ENCODE results near the gene SERP2.
A peak's percentile ranks its signal among the peaks of the same experiment; 100 is the strongest.

SERP2 gene

DNA sequence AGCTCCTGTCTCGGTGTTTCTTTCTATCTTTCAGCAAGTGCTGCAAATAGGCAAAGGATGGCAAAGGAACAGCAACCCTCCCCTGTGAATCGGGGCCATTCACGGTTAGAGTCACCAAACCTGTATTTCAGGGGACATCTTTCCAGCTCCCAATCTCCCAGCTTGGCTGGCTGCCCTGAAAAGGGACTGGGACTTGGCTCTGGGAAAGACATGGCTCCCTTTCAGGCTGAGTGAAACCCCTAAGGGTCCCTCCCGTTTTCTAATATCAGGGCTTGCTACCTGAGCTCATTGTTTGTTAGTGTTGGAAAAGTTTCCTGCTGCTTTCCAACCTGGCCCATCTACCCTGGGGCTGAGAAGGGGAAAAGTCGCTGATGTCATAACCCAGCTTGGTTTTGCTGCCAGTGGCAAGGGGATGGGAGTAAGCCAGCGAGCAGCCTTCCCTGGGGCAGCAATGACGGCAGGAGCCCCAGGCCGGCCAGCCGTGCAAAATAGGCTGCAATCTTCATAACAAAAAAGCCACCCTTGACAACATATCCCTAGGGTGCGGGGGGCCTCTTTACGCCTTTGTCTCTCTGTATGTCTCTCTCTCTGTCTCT is 29.9 kb downstream of the SERP2 start:
- DNase-seq (no peak), ATAC-seq (replicated peaks) (no peak)
- no peaks in the 10 kb centered on the region for H3K36me3 Mint-ChIP-seq
- peaks cover 21 to 25% of the 10 kb centered on the region in 2 donors for H3K27me3 Mint-ChIP-seq
- H3K4me3 Mint-ChIP-seq, result no peak overlapping the region
- H3K27ac Mint-ChIP-seq, result no peak overlapping the region
- H3K9me3 Mint-ChIP-seq, result no peaks in the 10 kb centered on the region
- H3K4me1 Mint-ChIP-seq, result no peaks in the 10 kb centered on the region

DNA sequence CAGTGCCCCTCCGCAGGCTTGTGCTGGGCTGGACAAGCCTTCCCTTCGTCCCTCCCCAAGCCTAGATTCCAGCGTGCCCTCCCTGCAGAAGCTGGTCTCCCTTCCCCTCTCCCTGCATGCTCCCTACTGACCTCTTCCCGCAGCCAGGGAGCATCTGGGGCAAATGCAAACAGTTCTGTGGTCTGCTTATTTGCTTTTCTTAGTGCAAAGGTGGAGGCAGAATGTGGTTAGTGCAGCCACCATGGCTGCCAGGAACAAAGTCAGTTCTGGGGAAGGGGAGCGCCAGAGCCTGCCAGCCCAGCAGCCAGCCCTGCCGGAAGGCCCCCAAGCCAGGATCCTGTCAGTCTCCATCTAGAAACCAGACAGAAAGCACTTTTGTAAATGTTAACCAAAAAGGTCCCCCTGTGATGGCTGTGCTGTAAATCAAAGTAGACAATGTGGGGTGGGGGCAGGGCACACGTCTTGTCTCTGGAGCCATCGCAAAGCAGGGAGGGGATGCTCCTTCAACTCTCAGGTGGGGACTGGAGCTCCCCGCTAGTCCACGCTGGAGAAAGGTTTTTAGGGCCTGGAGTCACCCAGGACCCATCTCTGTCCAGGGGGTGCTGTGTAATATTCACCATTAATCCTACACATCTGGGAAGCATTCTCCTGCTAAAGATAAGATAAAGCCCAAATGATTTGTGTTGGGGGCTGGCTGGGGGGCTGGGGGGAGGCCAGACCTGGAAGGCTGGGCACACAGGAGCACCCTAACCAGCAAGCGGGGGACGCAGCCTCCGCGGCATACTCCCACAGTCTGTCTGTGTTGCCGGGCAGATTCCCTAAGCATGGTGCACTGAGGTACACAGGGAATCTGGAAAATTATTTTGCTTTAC is 30.9 kb downstream of the SERP2 start:
- H3K9me3 Mint-ChIP-seq, result no peaks in the 10 kb centered on the region
- H3K4me3 Mint-ChIP-seq, result no peak overlapping the region
- peaks cover 21 to 22% of the 10 kb centered on the region in 2 donors for H3K27me3 Mint-ChIP-seq
- no peaks in the 10 kb centered on the region for H3K4me1 Mint-ChIP-seq
- no peak overlapping the region for H3K27ac Mint-ChIP-seq
- ATAC-seq (replicated peaks) (no peak), DNase-seq (no peak)
- no peaks in the 10 kb centered on the region for H3K36me3 Mint-ChIP-seq

DNA sequence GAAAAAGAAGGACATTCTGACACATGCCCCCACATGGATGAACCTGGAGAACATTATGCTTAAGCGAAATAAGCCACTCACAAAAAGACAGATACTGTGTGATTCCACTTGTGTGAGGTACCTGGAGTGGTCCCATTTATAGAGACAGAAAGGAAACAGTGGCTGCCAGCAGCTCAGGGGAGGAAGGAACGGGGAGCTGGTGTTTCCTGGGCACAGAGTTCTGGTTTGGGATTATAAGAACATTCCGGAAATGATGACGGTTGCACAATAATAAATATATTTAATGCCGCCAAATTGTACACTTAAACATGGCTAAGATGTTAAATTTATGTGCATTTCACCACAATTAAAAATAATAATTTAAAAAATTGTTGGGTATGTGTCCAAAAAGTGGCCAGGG is 33.0 kb downstream of the SERP2 start:
- no peaks in the 10 kb centered on the region for H3K36me3 Mint-ChIP-seq
- no peak overlapping the region for H3K27ac Mint-ChIP-seq
- H3K4me1 Mint-ChIP-seq, result peaks cover 0 to 2% of the 10 kb centered on the region in 2 donors
- H3K4me3 Mint-ChIP-seq, result no peak overlapping the region
- no peak for ATAC-seq (replicated peaks)
- no peak for DNase-seq
- H3K9me3 Mint-ChIP-seq, result no peaks in the 10 kb centered on the region
- peaks cover 28 to 29% of the 10 kb centered on the region in 2 donors for H3K27me3 Mint-ChIP-seq

DNA sequence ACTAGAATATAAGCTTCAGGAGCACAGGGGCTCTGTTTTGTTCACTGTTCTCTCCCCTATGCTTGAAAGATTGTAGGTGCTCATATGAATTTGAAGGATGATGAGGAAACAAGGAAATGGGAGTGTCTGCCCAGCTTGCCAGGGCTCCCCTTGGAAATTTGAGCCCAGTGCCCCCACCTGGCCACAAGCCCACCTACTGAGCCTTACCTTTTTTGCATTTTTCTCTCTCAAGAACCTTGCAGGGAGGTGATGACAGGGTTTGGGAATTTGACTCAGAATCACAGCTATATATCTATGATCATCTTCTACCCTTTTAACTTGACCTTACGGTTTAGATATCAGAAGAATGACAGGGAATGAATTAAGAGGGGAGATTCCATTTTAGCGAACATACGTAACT is 33.8 kb downstream of the SERP2 start:
- H3K9me3 Mint-ChIP-seq, result no peaks in the 10 kb centered on the region
- no peak overlapping the region for H3K4me3 Mint-ChIP-seq
- H3K4me1 Mint-ChIP-seq, result peaks cover 0 to 2% of the 10 kb centered on the region in 2 donors
- ATAC-seq (replicated peaks) (no peak), DNase-seq (no peak)
- no peak overlapping the region for H3K27ac Mint-ChIP-seq
- no peaks in the 10 kb centered on the region for H3K36me3 Mint-ChIP-seq
- H3K27me3 Mint-ChIP-seq, result peaks cover 28 to 29% of the 10 kb centered on the region in 2 donors

DNA sequence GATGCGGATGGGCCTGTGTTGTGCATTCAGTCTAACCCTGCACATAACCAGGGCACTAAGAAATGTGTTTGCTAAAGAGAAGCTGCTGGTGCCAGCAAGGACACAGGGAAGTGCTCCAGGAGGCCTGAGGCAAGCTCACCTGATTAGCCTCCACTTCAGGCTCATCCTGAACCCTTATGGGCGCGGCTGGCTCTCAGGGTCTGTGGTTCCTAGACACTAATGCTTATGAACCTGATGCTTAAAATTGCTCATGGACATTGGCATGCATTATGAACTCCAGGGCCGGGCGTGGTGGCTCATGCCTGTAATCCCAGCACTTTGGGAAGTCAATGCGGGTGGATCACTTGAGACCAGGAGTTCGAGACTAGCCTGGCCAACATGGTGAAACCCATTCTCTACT is 34.3 kb downstream of the SERP2 start:
- H3K36me3 Mint-ChIP-seq, result no peaks in the 10 kb centered on the region
- H3K27ac Mint-ChIP-seq, result no peak overlapping the region
- peaks cover 0 to 2% of the 10 kb centered on the region in 2 donors for H3K4me1 Mint-ChIP-seq
- H3K9me3 Mint-ChIP-seq, result no peaks in the 10 kb centered on the region
- no peak overlapping the region for H3K4me3 Mint-ChIP-seq
- no peak for ATAC-seq (replicated peaks)
- DNase-seq, result no peak
- peaks cover 28 to 29% of the 10 kb centered on the region in 2 donors for H3K27me3 Mint-ChIP-seq

DNA sequence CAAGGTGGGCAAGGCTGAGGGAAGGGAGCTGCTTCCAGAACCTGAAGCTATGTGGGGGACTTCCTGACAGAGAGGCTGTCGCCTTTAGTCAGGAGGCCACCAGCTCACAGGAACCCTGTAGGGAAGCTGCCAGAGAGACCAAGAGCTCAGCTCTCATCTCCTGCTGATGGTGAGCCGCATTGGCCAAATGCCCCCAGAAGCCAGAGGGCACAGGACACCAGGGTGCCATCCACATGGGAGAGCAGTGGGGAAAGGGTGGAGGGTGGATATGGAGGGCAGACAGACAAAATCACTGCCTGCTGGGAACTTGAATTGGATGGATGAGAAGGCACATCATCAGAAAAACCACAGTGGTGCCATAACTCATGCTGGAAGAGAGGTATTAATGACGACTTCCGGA is 36.0 kb downstream of the SERP2 start:
- Mint-ChIP-seq H3K27ac (no peak overlapping the region), H3K9me3 (no peaks in the 10 kb centered on the region), H3K4me1 (peaks cover 0 to 4% of the 10 kb centered on the region in 2 donors), H3K27me3 (peaks cover 18 to 27% of the 10 kb centered on the region in 2 donors), H3K36me3 (no peaks in the 10 kb centered on the region), H3K4me3 (no peak overlapping the region)
- DNase-seq, result no peak
- ATAC-seq (replicated peaks), result no peak

DNA sequence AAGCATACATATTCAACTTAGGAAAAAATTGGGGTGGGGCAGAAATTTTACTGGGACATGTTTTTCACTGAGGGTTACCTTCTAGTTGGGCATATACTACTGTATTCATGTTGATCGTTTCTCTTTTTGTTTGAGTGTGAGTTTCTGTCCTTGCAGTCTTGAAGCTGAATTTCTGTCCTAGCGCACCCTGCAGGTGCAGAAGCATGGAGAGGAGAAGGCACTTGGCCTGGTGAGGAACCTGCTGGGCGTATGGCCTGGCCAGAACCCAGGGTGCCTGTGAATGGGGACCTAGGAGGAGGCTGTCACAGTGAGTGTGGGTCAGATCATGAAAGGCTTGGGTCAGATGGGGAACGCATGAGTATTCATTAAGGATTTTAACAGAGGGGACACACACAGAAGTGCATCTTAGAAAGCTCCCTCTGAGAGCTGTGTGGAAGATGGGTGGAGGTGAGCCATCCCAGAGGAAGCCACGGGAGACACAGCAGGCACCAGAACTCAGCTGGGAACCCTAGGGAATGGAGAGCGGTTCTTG is 36.8 kb downstream of the SERP2 start:
- Mint-ChIP-seq H3K9me3 (no peaks in the 10 kb centered on the region), H3K36me3 (no peaks in the 10 kb centered on the region), H3K27me3 (peaks cover 18 to 24% of the 10 kb centered on the region in 2 donors), H3K4me3 (no peak overlapping the region), H3K27ac (no peak overlapping the region), H3K4me1 (peaks cover 0 to 4% of the 10 kb centered on the region in 2 donors)
- ATAC-seq (replicated peaks) (no peak), DNase-seq (no peak)

DNA sequence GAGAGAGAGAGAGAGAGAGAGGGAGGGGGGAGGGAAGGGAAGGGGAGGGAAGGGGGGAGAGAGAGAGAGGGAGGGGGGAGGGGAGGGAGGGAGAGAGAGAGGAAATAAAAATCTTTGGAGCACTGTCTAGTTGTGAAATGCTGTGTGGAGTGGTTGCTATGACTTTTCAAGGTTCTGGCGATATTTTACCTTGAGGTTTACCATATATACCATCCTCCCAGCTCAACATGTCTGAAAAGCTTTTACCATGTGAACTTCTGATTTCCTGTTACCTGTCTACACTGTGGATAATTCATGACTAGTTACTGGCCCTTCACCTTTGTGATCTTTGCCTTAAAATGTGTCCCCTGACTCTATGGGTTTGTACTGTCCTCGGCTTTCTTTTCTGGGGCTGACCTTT is 38.2 kb downstream of the SERP2 start:
- Mint-ChIP-seq H3K27ac (no peak overlapping the region), H3K4me3 (no peak overlapping the region), H3K4me1 (peaks cover 10 to 13% of the 10 kb centered on the region in 2 donors), H3K36me3 (no peaks in the 10 kb centered on the region), H3K9me3 (peaks cover 0 to 4% of the 10 kb centered on the region in 2 donors), H3K27me3 (peaks cover 17 to 22% of the 10 kb centered on the region in 2 donors)
- DNase-seq (no peak), ATAC-seq (replicated peaks) (no peak)

DNA sequence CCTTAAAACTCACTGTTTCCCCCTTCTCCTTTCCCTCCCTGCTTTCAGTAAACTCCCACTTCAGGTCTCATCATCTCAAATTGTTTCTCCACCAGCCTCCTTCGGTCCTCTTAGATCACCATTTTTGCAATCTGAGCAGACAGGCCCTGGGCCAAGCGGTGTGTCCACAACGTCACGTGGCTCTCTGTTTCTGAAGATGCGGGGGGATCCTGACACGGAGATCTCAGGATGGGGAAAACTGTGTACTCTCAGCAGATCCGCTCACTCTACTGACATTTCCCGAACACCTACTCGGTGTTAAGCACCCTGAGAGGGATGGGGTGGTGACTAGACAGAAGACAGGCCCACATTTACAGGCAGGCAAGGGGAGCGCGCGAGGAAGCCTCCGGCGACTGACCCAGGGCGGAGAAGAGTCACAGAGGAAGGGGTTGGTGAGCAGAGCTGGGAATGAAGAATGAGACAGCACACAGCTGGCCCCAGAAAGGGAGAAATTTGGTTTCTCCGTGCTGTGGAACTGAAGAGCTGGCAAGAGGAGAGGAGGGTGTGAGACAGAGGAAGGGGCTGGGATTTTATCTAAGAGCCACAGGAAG is 38.8 kb downstream of the SERP2 start:
- Mint-ChIP-seq H3K9me3 (peaks cover 0 to 4% of the 10 kb centered on the region in 2 donors), H3K27ac (peak overlapping the region; percentile 1), H3K27me3 (peaks cover 12 to 18% of the 10 kb centered on the region in 2 donors), H3K4me3 (no peak overlapping the region), H3K4me1 (peaks cover 13 to 15% of the 10 kb centered on the region in 2 donors), H3K36me3 (no peaks in the 10 kb centered on the region)
- no peak for ATAC-seq (replicated peaks)
- no peak for DNase-seq

DNA sequence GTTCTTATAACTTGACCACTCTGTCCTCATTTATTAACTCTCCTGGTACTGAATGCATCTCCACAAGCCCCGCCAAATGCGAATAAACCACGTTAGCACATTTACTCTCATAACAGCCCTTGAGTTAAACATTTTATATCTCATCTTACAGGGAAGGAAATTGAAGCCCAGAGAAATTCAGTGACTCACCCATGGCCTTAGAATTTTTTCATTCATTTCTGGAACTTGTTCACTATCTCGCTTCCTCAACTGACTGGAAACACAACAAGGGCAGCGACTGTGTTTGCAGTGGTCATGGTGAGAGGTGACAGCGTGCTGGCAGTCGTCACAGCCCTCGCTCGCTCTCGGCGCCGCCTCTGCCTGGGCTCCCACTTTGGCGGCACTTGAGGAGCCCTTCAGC is 39.5 kb downstream of the SERP2 start:
- DNase-seq, result no peak
- H3K4me1 Mint-ChIP-seq, result peaks cover 20% of the 10 kb centered on the region in 2 donors
- peaks cover 12 to 18% of the 10 kb centered on the region in 2 donors for H3K27me3 Mint-ChIP-seq
- ATAC-seq (replicated peaks), result peak in 1 of 2 donors; percentile 35
- no peak overlapping the region for H3K27ac Mint-ChIP-seq
- no peaks in the 10 kb centered on the region for H3K36me3 Mint-ChIP-seq
- peaks cover 0 to 4% of the 10 kb centered on the region in 2 donors for H3K9me3 Mint-ChIP-seq
- H3K4me3 Mint-ChIP-seq, result no peak overlapping the region

DNA sequence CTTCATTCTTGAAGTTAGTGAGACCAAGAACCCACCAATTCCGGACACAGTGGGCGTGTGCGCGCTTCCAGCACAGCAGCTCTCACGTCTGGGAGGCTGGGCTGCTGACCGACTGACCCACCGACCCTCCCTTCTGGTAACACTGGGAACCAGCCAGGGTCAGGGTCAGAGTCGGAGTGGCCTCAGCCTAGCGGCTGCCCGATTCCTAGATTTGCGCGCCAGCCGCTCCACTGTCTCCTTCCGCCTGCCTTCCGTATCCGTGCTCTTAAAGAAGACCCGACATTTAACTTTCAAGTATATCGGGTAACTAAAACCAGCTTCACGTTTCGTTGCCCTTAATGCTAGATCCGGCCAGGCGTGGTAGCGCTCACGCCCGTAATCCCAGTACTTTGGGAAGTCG is 41.1 kb downstream of the SERP2 start:
- peaks cover 22% of the 10 kb centered on the region in 2 donors for H3K4me1 Mint-ChIP-seq
- H3K27me3 Mint-ChIP-seq, result peaks cover 12% of the 10 kb centered on the region in 2 donors
- no peak for ATAC-seq (replicated peaks)
- H3K36me3 Mint-ChIP-seq, result no peaks in the 10 kb centered on the region
- no peak for DNase-seq
- no peak overlapping the region for H3K27ac Mint-ChIP-seq
- H3K9me3 Mint-ChIP-seq, result peaks cover 0 to 4% of the 10 kb centered on the region in 2 donors
- H3K4me3 Mint-ChIP-seq, result no peak overlapping the region

DNA sequence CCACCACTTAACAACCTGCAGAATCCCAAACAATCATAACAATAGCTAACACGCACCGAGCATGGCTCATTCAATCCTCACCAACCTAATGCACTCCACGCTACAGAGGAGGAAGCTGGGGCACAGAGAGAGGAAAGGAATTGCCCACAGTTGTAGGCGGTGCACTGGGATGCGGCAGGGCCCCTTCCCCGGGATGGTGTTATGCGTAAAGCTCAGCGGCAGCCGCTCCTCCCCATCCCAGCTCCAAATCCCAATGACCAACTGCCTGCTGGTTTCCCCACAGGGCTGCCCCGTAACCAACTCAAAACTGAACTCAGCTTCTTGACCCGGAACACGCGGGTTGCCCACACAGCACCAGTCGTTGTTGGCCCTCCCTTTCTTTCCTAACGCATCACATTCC is 42.2 kb downstream of the SERP2 start:
- H3K4me1 Mint-ChIP-seq, result peaks cover 20 to 22% of the 10 kb centered on the region in 2 donors
- DNase-seq (no peak), ATAC-seq (replicated peaks) (no peak)
- H3K27me3 Mint-ChIP-seq, result peaks cover 6 to 7% of the 10 kb centered on the region in 2 donors
- H3K27ac Mint-ChIP-seq, result no peak overlapping the region
- peaks cover 0 to 4% of the 10 kb centered on the region in 2 donors for H3K9me3 Mint-ChIP-seq
- no peak overlapping the region for H3K4me3 Mint-ChIP-seq
- H3K36me3 Mint-ChIP-seq, result no peaks in the 10 kb centered on the region

DNA sequence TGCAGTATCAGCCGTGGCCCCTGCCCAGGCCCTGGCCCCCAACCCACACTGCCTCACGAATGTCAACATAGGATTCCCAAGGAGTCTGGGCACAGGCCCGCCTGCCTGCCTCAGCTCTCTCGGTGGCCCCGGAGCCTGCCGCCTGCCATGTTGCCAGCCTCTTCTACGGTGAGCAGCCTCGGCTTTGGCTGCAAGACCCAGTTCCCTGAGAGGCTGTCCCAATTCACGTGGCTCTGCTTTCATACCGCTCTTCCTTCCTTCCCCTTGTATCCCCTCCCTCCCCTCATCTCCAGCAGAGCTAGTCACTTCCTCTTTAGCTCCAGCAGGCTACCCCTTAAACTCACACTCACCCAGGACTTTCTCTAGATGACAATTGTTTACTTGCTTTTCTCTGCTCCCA is 42.7 kb downstream of the SERP2 start:
- ATAC-seq (replicated peaks), result peak; percentile 52 to 64
- H3K9me3 Mint-ChIP-seq, result peaks cover 0 to 4% of the 10 kb centered on the region in 2 donors
- H3K4me1 Mint-ChIP-seq, result peaks cover 20 to 22% of the 10 kb centered on the region in 2 donors
- H3K27me3 Mint-ChIP-seq, result peaks cover 6 to 7% of the 10 kb centered on the region in 2 donors
- H3K27ac Mint-ChIP-seq, result no peak overlapping the region
- H3K4me3 Mint-ChIP-seq, result no peak overlapping the region
- DNase-seq, result no peak
- no peaks in the 10 kb centered on the region for H3K36me3 Mint-ChIP-seq

DNA sequence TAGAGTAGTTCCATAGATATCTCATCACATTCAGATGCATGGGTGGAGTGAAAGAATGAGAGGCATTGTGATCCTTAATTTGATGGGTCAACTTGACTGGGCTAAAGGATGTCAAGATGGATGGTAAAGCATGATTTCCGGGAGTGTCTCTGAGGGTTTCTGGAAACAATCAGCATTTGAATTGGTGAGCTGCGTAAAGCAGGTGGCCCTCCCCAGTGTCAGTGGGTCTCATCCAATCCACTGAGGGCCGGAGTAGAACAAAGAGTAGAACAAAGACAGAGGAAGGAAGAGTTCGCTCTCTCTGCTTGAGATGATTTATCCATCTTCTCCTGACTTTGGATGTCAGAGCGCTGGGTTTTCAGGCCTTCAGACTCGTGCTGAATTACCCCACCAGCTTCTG is 43.1 kb downstream of the SERP2 start:
- H3K4me3 Mint-ChIP-seq, result no peak overlapping the region
- no peak for ATAC-seq (replicated peaks)
- H3K4me1 Mint-ChIP-seq, result peaks cover 20 to 22% of the 10 kb centered on the region in 2 donors
- no peak overlapping the region for H3K27ac Mint-ChIP-seq
- DNase-seq, result no peak
- H3K9me3 Mint-ChIP-seq, result peaks cover 0 to 4% of the 10 kb centered on the region in 2 donors
- peaks cover 6 to 9% of the 10 kb centered on the region in 2 donors for H3K27me3 Mint-ChIP-seq
- no peaks in the 10 kb centered on the region for H3K36me3 Mint-ChIP-seq

All from stimulated activated naive B cell treated with anti-CD40 and anti-IgM and Interleukin-4, amounts not matched to agents 10 μg/mL and 1 μg/mL and 100 μg/mL, for 72 hours (primary cell).